GM13977 (cell line): ENCODE measurements around the gene ABCC8.

Experiments used
- DNase-seq: peaks from one replicate; pipeline ENCODE4 v3.0.0; 2012; ENCODE audit warnings: low spot score
- in situ Hi-C: fragments of 300-500 bp; cut with MboI; formaldehyde crosslinking; loops from one replicate; pipeline ENCODE4 v1.12.0; 2022; ENCODE audit warnings: low sequenced_read_pairs, low pct_unique_long_range_greater_than_20kb, mixed read lengths, inconsistent platforms; ENCODE audit not compliant: unreplicated experiment
- TF ChIP-seq, protein P1 (sequence below): IDR thresholded peaks from 2 replicates; pipeline ENCODE4 v1.5.1; 2012; ENCODE audit warnings: mild to moderate bottlenecking, control low read depth; ENCODE audit not compliant: insufficient read depth; ENCODE audit errors: extremely low read depth, missing control alignments

ABCC8 gene

DNA sequence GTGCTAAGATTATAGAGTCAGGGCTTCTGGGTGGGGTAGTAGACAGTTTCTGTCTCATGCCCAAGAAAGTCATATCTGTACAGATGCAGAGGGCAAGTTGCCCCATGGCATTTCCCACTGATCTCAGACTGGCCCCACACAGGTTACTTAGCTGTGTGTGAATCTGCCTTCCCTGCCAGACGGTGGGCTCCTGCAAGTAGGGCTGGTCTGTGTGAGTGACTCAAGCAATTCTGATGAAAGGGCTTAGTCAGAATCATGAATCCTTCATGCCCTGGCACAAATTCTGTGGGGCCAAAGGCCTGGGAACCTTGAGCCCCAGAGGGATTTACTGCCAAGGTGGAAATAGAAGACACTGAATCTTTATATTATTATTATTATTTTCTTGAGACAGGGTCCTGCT, 37.2 kb upstream of the ABCC8 start:
- DNase-seq = no peak
- TF ChIP-seq, protein P1, sequence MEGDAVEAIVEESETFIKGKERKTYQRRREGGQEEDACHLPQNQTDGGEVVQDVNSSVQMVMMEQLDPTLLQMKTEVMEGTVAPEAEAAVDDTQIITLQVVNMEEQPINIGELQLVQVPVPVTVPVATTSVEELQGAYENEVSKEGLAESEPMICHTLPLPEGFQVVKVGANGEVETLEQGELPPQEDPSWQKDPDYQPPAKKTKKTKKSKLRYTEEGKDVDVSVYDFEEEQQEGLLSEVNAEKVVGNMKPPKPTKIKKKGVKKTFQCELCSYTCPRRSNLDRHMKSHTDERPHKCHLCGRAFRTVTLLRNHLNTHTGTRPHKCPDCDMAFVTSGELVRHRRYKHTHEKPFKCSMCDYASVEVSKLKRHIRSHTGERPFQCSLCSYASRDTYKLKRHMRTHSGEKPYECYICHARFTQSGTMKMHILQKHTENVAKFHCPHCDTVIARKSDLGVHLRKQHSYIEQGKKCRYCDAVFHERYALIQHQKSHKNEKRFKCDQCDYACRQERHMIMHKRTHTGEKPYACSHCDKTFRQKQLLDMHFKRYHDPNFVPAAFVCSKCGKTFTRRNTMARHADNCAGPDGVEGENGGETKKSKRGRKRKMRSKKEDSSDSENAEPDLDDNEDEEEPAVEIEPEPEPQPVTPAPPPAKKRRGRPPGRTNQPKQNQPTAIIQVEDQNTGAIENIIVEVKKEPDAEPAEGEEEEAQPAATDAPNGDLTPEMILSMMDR = no peak
- in situ Hi-C loops = loop anchor here (25.0 kb wide), 2 partner anchors 277 to 727 kb away; no protein-coding TSS in a partner anchor

DNA sequence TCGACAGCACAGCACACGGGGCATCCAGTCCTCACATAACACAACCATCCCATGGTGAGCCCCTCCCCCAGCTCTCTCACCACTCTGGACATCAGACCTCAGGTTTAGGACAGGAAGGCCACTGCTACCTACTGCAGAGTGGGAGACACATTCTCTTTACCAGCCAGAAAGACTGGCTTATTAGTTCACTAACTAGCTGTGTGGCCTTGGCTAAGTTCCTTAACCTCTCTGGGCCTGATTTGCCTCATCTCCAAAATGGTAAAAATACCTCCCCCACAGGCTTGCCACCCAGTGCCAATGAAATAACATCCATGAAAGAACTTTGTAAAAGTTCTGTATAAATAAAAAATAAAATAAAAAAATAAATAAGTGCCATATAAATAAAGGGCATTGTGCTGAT, 35.5 kb upstream of the ABCC8 start:
- in situ Hi-C loops = loop anchor here (25.0 kb wide), 2 partner anchors 275 to 725 kb away; no protein-coding TSS in a partner anchor
- no peak for DNase-seq
- TF ChIP-seq, protein P1 = no peak

DNA sequence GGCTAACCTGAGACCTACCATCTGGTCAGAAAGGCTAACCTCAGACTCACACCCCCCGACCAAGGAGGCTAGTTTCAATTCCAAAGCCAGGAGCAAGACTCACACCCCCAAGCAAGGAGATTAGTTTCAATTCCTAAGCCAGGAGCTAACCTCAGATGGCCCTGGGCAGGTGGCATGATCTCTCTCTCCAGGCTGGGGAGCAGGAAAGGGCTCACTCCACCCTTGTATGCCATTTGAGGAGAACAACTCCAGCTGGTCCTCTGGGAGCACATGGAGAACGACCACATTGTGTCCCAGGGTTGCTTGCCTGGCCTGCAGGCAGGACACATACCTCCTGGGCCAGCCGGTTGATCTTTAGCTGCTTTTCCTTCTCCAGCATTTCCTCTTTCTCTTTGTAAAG, 34.9 kb upstream of the ABCC8 start:
- in situ Hi-C loops = loop anchor here (25.0 kb wide), 2 partner anchors 274 to 724 kb away; no protein-coding TSS in a partner anchor
- TF ChIP-seq, protein P1 = no peak
- no peak for DNase-seq

DNA sequence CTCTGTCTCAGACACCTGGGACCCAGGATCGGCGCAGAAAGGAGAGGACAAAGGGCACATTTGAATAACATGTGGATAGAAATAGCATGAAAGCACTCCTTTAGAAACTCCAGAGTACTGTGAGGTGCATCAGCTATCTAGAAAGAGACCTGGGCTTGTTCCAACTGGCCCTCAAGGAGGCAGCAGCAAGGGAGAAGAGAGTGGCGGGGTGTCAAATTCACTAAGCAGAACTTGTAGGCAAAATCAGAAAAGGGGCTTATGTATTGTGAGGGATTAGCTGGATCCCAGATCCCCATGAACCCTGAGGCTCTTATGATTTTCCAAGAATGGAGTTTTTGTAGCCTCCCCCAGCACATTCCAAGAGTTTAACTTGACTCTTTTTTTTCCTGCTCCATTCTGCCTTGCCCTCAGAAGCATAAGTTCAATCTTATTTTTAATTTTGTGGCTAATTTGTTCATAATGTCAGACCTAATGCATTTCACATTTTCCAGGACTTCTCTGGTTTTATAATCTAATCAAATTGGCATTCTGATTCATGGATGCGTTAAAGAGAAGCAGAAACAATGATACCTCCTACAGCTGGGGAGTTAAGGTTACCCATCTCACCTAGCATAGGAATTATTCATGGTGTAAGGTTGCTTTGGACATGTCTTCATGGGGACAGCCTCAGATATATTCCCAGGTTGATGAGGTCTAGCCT, 34.0 kb upstream of the ABCC8 start:
- DNase-seq = no peak
- TF ChIP-seq, protein P1 = no peak
- in situ Hi-C loops = loop anchor here (25.0 kb wide), 2 partner anchors 273 to 723 kb away; no protein-coding TSS in a partner anchor

DNA sequence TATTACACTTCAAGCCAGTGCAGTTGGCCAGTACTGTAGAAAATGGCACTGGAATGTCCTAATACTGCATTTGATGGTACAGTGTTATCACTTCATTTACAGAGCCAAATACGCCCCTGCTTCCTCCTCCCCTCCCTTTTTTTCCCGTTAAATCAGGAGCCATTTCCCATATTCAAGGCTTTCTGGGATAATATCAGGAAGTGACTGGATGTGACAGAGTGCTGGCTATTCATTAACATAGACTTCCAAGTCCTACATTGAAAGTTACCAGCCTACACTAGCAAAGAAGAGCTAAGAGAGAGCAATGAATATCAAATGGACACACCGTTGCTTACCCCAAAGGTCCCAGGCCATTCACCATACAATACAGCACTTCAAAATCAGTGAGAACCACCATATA, 32.1 kb upstream of the ABCC8 start:
- DNase-seq = no peak
- in situ Hi-C loops = loop anchor here (10.0 to 25.0 kb wide), 3 partner anchors 124 to 721 kb away; partner anchors contain the start of gene KCNJ11
- TF ChIP-seq, protein P1 = no peak

DNA sequence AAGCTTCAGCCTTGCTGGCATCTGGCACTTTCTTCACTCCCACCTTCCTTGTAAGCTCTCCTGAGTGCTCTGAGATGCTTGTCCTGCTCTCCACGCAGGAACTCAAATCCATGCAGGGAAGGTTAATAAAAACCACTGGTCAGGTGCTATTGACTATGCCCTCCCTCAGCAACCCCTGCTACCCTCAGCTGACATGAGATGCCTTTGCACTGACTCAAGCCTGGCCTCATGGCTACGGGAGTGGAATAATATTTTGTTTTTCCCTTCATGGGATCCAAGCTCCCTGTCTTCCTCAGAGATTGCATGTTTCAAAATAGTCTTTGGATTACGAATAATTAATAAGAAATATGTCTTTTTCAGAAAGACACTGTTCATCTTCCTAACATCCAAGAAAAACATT, 31.7 kb upstream of the ABCC8 start:
- in situ Hi-C loops = loop anchor here (10.0 to 25.0 kb wide), 3 partner anchors 124 to 721 kb away; partner anchors contain the start of gene KCNJ11
- TF ChIP-seq, protein P1 = no peak
- no peak for DNase-seq
